ENCODE results near the gene JMJD7. TPM values are rescaled to one million over a fixed set of nuclear protein-coding genes. Genes with fewer than 3 reads are reported as not detected.

Gene JMJD7
- total RNA-seq, 1 experiment from 2014 or later, result 10.9 TPM

GRCh38 chr15:41847206-41847605 is 19.3 kb downstream of the JMJD7 start:
- Histone ChIP-seq H3K4me1 (no peaks in the 10 kb centered on the region), H3K9me3 (no peaks in the 10 kb centered on the region), H3K4me3 (ENCODE audit: low read depth, low read length) (no peak overlapping the region), H3K27me3 (replicated peaks; ENCODE audit: control insufficient read depth, insufficient read depth, low read length) (no peaks in the 10 kb centered on the region), H3K36me3 (ENCODE audit: control insufficient read depth, insufficient read depth, low read length) (no peaks in the 10 kb centered on the region; the same call in 1 of the 2 replicates)
- no peak overlapping the region for H3K27ac Mint-ChIP-seq (ENCODE audit: unreplicated experiment)
- DNase-seq, result no peak
- peaks cover 6% of the 10 kb centered on the region for H3K36me3 Mint-ChIP-seq (ENCODE audit: insufficient read depth, unreplicated experiment)
- intact Hi-C loops (cut with micrococcal nuclease; ENCODE audit: unreplicated experiment), result no loop called here
- BruUV-seq (replicated peaks), result no TSS peak
- POLR2A ChIA-PET, result no interaction called here
- H3K4me1 Mint-ChIP-seq (ENCODE audit: low read depth, unreplicated experiment), result no peaks in the 10 kb centered on the region
- H3K27me3 Mint-ChIP-seq (ENCODE audit: insufficient read depth, unreplicated experiment), result no peaks in the 10 kb centered on the region
- H3K9me3 Mint-ChIP-seq (ENCODE audit: unreplicated experiment), result no peaks in the 10 kb centered on the region
- CTCF ChIA-PET, result interaction anchor here (0.6 kb wide), 1 partner anchor 988 kb away, joined by 3 read pairs; no protein-coding TSS in a partner anchor
- H3K4me3 Mint-ChIP-seq (ENCODE audit: unreplicated experiment), result no peak overlapping the region
- TF ChIP-seq CTCF (IDR thresholded peaks at IDR 0.05; ENCODE audit: insufficient read depth in 1 of 2, low read depth in 1 of 2, low read length in 1 of 2, severe bottlenecking in 1 of 2, unreplicated experiment in 1 of 2), result no peak

GRCh38 chr15:41847981-41848380 is 20.1 kb downstream of the JMJD7 start:
- H3K27me3 Mint-ChIP-seq (ENCODE audit: insufficient read depth, unreplicated experiment), result no peaks in the 10 kb centered on the region
- H3K4me1 Mint-ChIP-seq (ENCODE audit: low read depth, unreplicated experiment), result no peaks in the 10 kb centered on the region
- Histone ChIP-seq H3K27me3 (replicated peaks; ENCODE audit: control insufficient read depth, insufficient read depth, low read length) (no peaks in the 10 kb centered on the region), H3K9me3 (no peaks in the 10 kb centered on the region), H3K4me1 (no peaks in the 10 kb centered on the region), H3K36me3 (ENCODE audit: control insufficient read depth, insufficient read depth, low read length) (no peaks in the 10 kb centered on the region; the same call in 1 of the 2 replicates), H3K4me3 (ENCODE audit: low read depth, low read length) (no peak overlapping the region)
- TF ChIP-seq CTCF (IDR thresholded peaks at IDR 0.05; ENCODE audit: insufficient read depth in 1 of 2, low read depth in 1 of 2, low read length in 1 of 2, severe bottlenecking in 1 of 2, unreplicated experiment in 1 of 2), result no peak
- peaks cover 6% of the 10 kb centered on the region for H3K36me3 Mint-ChIP-seq (ENCODE audit: insufficient read depth, unreplicated experiment)
- CTCF ChIA-PET, result interaction anchor here (0.6 kb wide), 1 partner anchor 362 kb away, joined by 3 read pairs; no protein-coding TSS in a partner anchor
- intact Hi-C loops (cut with micrococcal nuclease; ENCODE audit: unreplicated experiment), result no loop called here
- no TSS peak for BruUV-seq (replicated peaks)
- H3K9me3 Mint-ChIP-seq (ENCODE audit: unreplicated experiment), result no peaks in the 10 kb centered on the region
- H3K4me3 Mint-ChIP-seq (ENCODE audit: unreplicated experiment), result no peak overlapping the region
- DNase-seq, result no peak
- H3K27ac Mint-ChIP-seq (ENCODE audit: unreplicated experiment), result no peak overlapping the region
- POLR2A ChIA-PET, result no interaction called here

- H3K4me3 ChIP-seq (ENCODE audit: low read depth, low read length), result no peak overlapping the region
- DNase-seq, result no peak
- no peaks in the 10 kb centered on the region; the same call in 1 of the 2 replicates for H3K36me3 ChIP-seq (ENCODE audit: control insufficient read depth, insufficient read depth, low read length)
- ChIA-PET CTCF (interaction anchor here (0.6 kb wide), 1 partner anchor 361 kb away, joined by 3 read pairs; no protein-coding TSS in a partner anchor), POLR2A (no interaction called here)
- BruUV-seq (replicated peaks), result no TSS peak
- H3K27me3 Mint-ChIP-seq (ENCODE audit: insufficient read depth, unreplicated experiment), result no peaks in the 10 kb centered on the region
- no peak for TF ChIP-seq CTCF (IDR thresholded peaks at IDR 0.05; ENCODE audit: insufficient read depth in 1 of 2, low read depth in 1 of 2, low read length in 1 of 2, severe bottlenecking in 1 of 2, unreplicated experiment in 1 of 2)
- H3K4me3 Mint-ChIP-seq (ENCODE audit: unreplicated experiment), result no peak overlapping the region
- no peaks in the 10 kb centered on the region for H3K27me3 ChIP-seq (replicated peaks; ENCODE audit: control insufficient read depth, insufficient read depth, low read length)
- H3K36me3 Mint-ChIP-seq (ENCODE audit: insufficient read depth, unreplicated experiment), result peaks cover 6% of the 10 kb centered on the region
- no peaks in the 10 kb centered on the region for H3K9me3 ChIP-seq
- intact Hi-C loops (cut with micrococcal nuclease; ENCODE audit: unreplicated experiment), result no loop called here
- H3K4me1 Mint-ChIP-seq (ENCODE audit: low read depth, unreplicated experiment), result no peaks in the 10 kb centered on the region
- no peak overlapping the region for H3K27ac Mint-ChIP-seq (ENCODE audit: unreplicated experiment)
- H3K9me3 Mint-ChIP-seq (ENCODE audit: unreplicated experiment), result no peaks in the 10 kb centered on the region
- H3K4me1 ChIP-seq, result no peaks in the 10 kb centered on the region
These were observed 20.7 kb downstream of the JMJD7 start for GRCh38 chr15:41848631-41849030.
